NCI-H82 treated with DMSO at 0.1 percent for 48 hours (cell line): ENCODE data around the gene XCR1.
"Not testable (repeated sequence)": the region's sequence is repeated elsewhere in the genome, so short reads cannot be mapped to it uniquely, and the experiment has no call there.

Experiments used
- DNase-seq: peaks from one replicate; lab custom pipeline; 2025; ENCODE audit not compliant: unreplicated experiment; lab: John Stamatoyannopoulos, UW

The XCR1 gene

DNA sequence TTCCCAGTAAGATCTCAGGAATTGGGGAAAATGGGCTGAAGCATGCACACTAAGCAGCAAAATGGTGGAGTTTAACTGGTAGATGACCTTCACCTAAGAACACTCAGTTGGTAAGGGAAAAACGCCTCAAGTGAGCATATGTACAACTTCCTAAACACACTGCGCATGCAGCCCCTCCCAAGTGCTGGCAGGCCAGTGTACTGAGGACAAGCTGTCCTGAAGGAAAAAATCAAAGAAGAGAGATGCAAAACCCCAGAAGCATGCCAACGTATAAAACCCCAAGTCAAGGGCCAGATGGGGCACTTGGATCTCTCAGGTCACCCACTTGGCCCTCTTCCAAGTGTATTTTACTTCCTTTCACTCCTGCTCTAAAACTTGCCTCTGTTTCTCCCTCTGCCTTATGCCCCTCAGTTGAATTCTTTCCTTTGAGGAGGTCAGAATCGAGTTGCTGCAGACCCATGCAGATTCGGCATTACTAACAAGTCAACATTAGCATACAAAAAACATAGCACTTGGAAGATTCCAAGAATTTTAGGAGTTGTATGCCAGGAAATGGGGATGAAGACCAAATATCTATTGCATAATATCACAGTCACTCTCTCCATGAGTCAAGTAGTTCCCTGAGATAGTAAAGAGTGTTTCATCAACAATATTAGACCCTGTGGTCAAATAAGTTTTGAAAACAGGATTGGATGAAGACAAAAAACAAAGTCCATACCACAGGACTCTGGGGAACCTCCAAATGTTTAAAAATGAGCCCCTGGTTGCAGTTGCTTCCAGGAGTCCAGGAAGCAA, 20.8 kb downstream of the XCR1 start:
- DNase-seq, result no peak

- DNase-seq, result peak; percentile 40
Observed at GRCh38 chr3:46003706-46004105, 23.6 kb downstream of the XCR1 start.

DNA sequence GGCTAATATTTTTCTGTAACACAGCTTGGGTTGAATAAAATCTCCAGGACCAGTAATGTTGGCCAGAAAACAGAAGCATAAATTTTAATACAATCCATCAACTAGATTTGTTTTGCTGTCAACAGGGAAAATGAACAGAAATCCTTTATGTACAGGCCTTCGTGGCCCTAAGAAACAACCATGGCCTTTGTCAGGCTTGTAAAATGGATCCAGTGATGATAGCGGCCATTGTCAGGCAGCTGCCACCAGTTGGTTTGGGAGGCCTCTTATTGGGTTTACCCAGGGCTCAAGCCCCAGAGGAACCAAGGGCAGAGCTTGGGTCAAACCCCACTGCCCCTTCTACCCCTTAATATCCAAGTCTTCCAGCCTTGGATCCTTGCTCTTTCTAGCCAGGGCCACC, 26.1 kb downstream of the XCR1 start:
- DNase-seq, result no peak

DNA sequence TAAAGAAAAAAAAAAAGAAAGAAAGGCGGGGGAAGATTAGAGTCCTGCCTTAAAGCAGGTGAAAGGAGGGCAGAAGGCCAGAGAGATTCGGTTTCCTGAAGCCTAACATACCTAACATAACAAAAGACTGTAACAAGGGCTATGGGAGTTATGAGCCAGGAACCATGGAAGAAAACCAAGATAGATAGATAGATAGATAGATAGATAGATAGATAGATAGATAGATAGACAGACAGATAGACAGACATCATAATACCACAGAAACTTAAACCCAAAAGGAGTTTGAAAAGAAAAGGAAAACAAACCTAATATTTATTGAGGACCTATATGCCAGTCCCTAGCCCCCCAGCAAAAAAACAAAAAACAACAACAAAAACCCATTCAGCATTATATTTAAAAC, 29.3 kb downstream of the XCR1 start:
- no peak for DNase-seq

GRCh38 chr3:45997499-45997898, 29.8 kb downstream of the XCR1 start:
- DNase-seq, result not testable (repeated sequence)

GRCh38 chr3:45995236-45996192, 31.8 kb downstream of the XCR1 start, which contains the start of gene FYCO1:
Gene FYCO1, minus strand, starts transcription at chr3:45995824. Its CDS starts 10,914 bp downstream, at chr3:45984910.
- peak; percentile 63 for DNase-seq

DNA sequence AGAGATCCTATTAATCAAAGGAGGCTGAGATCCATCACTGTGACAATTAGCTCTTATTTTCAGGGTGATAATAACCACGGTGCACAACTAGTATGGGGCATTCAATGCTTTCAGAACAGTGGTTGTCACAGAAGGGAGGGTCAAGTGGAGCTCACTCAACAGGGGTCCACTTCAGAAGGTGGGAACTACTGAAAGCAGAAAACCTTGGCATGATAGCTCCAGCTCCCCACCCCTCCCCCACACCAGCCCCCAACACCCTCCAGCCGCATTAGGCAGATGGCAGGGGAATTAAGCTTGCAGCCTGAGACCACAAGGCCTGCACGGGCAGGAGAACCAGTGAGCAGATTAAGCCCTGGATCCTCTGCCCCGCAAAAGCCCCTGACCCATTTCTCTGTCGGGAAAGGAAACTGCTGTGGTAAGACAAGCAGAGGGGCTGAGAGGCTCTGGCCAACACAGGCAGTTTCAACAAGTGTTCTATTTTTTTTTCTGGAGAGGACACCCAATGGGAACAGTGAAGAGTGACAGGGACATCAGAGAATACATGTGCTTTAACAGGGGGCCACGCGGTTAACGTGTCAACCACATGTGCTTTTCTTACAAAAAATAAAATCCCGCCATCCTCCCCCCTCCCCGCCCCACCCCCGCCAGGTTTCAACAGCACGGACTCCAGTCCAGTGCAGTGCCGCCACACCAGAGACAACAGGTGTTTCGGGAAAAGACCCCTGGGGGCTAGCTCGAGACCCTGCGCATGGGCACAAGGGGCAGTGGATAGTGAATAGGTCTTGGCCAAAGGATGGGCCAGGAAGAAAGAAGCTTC, 32.7 kb downstream of the XCR1 start:
- DNase-seq, result peak; percentile 87

- no peak for DNase-seq
Observed at GRCh38 chr3:45993421-45994027, 33.8 kb downstream of the XCR1 start.

- no peak for DNase-seq
Observed at GRCh38 chr3:45992821-45993221, 34.5 kb downstream of the XCR1 start.

GRCh38 chr3:45992133-45992729, 35.1 kb downstream of the XCR1 start:
- no peak for DNase-seq

- DNase-seq, result no peak
Observed at GRCh38 chr3:45991341-45991740, 35.9 kb downstream of the XCR1 start.

GRCh38 chr3:45990181-45990580, 37.1 kb downstream of the XCR1 start:
- DNase-seq, result no peak

DNA sequence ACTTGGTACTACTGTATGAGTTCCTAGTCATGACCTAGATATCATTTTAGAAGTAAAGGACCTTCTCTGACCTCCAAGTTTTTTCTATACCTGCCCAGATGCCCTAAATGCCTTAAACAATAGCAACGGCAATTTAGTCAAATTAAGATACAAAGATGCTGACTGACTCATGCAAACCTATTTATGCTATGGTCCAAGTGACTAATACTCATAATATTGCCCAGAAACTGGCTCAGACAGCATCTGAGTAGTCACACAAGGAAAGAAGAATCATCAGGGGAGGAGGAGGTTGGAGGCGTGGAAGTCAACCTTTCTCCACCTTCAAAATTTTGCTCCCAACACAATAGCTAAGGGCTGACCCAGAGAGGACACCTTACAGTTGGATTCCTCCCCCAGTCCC, 38.5 kb downstream of the XCR1 start:
- DNase-seq, result no peak

DNA sequence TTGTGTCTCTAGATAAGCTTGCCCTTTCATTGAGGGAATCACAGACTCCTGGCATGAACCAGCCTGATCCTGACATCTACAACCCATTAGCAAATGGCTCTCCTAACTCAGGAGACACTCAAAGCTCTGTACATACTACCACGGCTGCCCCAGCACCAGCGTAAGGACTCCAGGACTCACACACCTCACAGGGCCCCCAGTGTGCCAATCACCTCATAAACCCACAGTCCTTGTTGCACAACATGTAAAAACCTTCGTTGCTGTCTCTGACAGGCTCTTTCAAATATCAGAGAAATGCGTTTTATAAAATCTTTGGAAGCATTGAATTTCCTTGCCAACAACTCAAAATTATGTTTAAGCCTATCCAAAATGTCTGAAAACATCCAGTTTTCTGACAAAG, 38.9 kb downstream of the XCR1 start:
- no peak for DNase-seq

DNA sequence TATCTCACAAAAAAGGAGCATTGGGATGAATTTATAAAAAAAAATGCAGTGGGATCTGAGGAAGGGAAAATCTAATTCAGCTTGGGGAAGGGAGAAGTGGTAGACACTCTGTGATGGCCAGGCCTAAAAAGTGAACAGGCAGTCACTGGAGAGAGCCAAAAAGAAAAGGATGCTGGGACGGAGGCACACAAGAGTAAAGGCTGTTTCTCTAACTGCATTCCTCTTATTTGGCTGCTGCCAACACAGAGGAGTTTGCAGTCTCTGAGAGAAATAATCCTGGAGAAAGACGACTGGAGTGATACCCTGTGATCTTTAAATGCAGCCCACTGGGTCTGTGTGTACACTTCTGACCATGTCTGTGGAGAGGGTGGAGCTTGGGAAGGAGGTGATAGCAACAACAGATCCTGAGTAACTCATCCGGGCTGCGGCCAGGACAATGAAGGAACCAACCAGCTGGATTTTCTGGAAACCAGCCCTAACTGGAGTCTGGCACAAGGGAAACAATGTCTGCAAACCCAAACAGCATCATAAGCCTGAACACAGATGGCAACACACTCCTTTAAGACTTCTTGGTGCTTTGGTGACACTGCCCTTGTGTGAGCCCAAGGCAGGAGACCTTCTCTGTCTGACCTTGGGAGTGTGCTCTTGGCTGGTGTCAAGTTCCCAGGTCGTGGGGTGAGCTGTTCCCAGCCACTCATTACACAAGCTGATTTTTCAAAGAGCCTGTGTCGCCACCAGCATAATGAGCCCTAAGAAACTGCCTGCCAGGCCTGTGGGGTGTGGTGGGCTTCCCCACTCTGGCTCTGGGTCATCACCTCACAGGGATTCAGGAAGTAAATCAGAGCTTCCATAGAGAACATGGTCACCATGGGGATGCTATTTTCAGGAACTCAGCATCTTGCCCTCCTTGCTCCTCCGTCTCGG, 39.7 kb downstream of the XCR1 start:
- no peak for DNase-seq

GRCh38 chr3:45986303-45986982, 40.8 kb downstream of the XCR1 start:
- no peak for DNase-seq

GRCh38 chr3:45985532-45986302, 41.6 kb downstream of the XCR1 start:
- no peak for DNase-seq
